Measurements from ENCODE around the gene MS4A12.

DNA sequence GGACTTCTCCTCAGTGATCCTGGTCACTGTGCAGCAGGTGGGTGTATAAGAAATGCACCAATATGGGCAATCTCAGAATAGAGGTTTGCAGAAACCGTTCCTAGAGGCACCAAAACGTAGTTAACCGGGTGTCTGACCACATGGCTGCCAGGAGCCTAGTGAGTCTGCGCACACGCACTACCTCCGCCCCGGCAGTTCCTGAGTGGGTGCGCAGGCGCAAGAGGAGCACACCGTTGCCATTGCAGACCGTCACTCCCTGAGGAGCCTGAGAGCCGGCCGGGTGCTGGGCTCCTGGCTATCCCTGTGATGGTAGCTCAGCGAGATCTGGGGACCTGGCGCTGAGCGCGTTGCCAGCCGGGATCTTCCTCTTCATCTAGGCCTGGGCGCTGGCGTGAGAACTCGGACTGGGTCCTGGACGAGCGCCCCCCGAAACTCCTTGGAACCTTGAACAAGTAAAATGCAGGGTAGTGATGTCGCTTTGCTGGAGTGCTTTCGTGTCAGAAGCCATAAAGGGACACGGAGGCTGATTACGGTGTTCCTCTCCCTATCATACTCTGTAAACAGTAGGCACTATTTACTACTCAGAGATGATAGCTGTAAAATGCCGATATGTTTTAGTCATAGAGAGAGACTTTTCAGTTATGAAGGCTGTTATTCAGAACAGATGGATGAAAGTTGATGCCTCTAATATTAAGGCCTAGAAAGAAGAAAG, 22.7 kb downstream of the MS4A12 start, which contains the start of gene MS4A13:
- TF ChIP-seq, protein P1, sequence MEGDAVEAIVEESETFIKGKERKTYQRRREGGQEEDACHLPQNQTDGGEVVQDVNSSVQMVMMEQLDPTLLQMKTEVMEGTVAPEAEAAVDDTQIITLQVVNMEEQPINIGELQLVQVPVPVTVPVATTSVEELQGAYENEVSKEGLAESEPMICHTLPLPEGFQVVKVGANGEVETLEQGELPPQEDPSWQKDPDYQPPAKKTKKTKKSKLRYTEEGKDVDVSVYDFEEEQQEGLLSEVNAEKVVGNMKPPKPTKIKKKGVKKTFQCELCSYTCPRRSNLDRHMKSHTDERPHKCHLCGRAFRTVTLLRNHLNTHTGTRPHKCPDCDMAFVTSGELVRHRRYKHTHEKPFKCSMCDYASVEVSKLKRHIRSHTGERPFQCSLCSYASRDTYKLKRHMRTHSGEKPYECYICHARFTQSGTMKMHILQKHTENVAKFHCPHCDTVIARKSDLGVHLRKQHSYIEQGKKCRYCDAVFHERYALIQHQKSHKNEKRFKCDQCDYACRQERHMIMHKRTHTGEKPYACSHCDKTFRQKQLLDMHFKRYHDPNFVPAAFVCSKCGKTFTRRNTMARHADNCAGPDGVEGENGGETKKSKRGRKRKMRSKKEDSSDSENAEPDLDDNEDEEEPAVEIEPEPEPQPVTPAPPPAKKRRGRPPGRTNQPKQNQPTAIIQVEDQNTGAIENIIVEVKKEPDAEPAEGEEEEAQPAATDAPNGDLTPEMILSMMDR (conservative IDR thresholded peaks at IDR 0.05; ENCODE audit: low read length) = no peak
- TF ChIP-seq EZH2phosphoT487 (IDR thresholded peaks at IDR 0.05; ENCODE audit: borderline replicate concordance) = no peak
